ENCODE results near the gene NAA35.
"Not testable (repeated sequence)": the region's sequence is repeated elsewhere in the genome, so short reads cannot be mapped to it uniquely, and the experiment has no call there.

NAA35 gene

GRCh38 chr9:85940832-85941621 lies at the start of gene NAA35:
NAA35 (plus strand) TSS chr9:85941146; CDS start chr9:85942160, 1,014 bp downstream.
- DNase-seq (ENCODE audit: low spot score), result peak; percentile 100

GRCh38 chr9:85892401-85892800 lies 48.5 kb upstream of the NAA35 start:
- no peak for DNase-seq (ENCODE audit: low spot score)

- no peak for DNase-seq (ENCODE audit: low spot score)
Observed at GRCh38 chr9:85895685-85896084, 45.3 kb upstream of the NAA35 start.

GRCh38 chr9:85897848-85898247 lies 43.1 kb upstream of the NAA35 start:
- DNase-seq (ENCODE audit: low spot score), result no peak

- no peak for DNase-seq (ENCODE audit: low spot score)
Observed at GRCh38 chr9:85898332-85898731, 42.6 kb upstream of the NAA35 start.

GRCh38 chr9:85899388-85899787 lies 41.6 kb upstream of the NAA35 start:
- no peak for DNase-seq (ENCODE audit: low spot score)

GRCh38 chr9:85900504-85901201 lies 40.3 kb upstream of the NAA35 start:
- peak; percentile 44 for DNase-seq (ENCODE audit: low spot score)

- no peak for DNase-seq (ENCODE audit: low spot score)
Observed at GRCh38 chr9:85904975-85905374, 36.0 kb upstream of the NAA35 start.

- DNase-seq (ENCODE audit: low spot score), result no peak
Observed at GRCh38 chr9:85905957-85906356, 35.0 kb upstream of the NAA35 start.

- DNase-seq (ENCODE audit: low spot score), result no peak
Observed at GRCh38 chr9:85909390-85909789, 31.6 kb upstream of the NAA35 start.

- no peak for DNase-seq (ENCODE audit: low spot score)
Observed at GRCh38 chr9:85914108-85914507, 26.8 kb upstream of the NAA35 start.

- DNase-seq (ENCODE audit: low spot score), result no peak
Observed at GRCh38 chr9:85917756-85918155, 23.2 kb upstream of the NAA35 start.

- no peak for DNase-seq (ENCODE audit: low spot score)
Observed at GRCh38 chr9:85925493-85925892, 15.5 kb upstream of the NAA35 start.

- no peak for DNase-seq (ENCODE audit: low spot score)
Observed at GRCh38 chr9:85927076-85927475, 13.9 kb upstream of the NAA35 start.

- no peak for DNase-seq (ENCODE audit: low spot score)
Observed at GRCh38 chr9:85931495-85931894, 9.5 kb upstream of the NAA35 start.

GRCh38 chr9:85935950-85936349 lies 5.0 kb upstream of the NAA35 start:
- not testable (repeated sequence) for DNase-seq (ENCODE audit: low spot score)

- DNase-seq (ENCODE audit: low spot score), result no peak
Observed at GRCh38 chr9:85940275-85940831, 593 bp upstream of the NAA35 start.

- DNase-seq (ENCODE audit: low spot score), result no peak
Observed at GRCh38 chr9:85941622-85941940, 635 bp downstream of the NAA35 start.

GRCh38 chr9:85941966-85942912 lies 1.3 kb downstream of the NAA35 start:
- DNase-seq (ENCODE audit: low spot score), result no peak

- no peak for DNase-seq (ENCODE audit: low spot score)
Observed at GRCh38 chr9:85942913-85943709, 2.2 kb downstream of the NAA35 start.

- no peak for DNase-seq (ENCODE audit: low spot score)
Observed at GRCh38 chr9:85943757-85944430, 2.9 kb downstream of the NAA35 start.

Data from CD4-positive, alpha-beta T cell treated with Interleukin-2 at 100 ng/mL for 4 hours (primary cell).